SJSA1 (cell line): ENCODE results near the gene YY2. TPM values are rescaled to one million over a fixed set of nuclear protein-coding genes. Genes with fewer than 3 reads are reported as not detected.
"Not testable (repeated sequence)": the region's sequence is repeated elsewhere in the genome, so short reads cannot be mapped to it uniquely, and the experiment has no call there.

ENCODE experiments used
- DNase-seq, 2 experiments: peaks; one replicate each; pipeline ENCODE4 v3.0.0-alpha.2; 2015 to 2020; ENCODE audit warnings: low spot score in 2 of 2, low read depth in 1 of 2
- H3K27ac ChIP-seq: fragments of 250-450 bp; sonication (Bioruptor Pico); 2 replicates; pipeline ENCODE4 v1.5.1; 2020; ENCODE audit warnings: mild to moderate bottlenecking, moderate library complexity
- H3K27me3 ChIP-seq: fragments of 250-450 bp; sonication (Bioruptor Pico); replicated peaks from 2 replicates; pipeline ENCODE4 v1.5.1; 2020; ENCODE audit warnings: mild to moderate bottlenecking, moderate library complexity
- H3K36me3 ChIP-seq: fragments of 250-450 bp; sonication (Bioruptor Pico); 2 replicates; pipeline ENCODE4 v1.5.1; 2020; ENCODE audit warnings: mild to moderate bottlenecking
- H3K4me1 ChIP-seq: fragments of 250-450 bp; sonication (Bioruptor Pico); replicated peaks from 2 replicates; pipeline ENCODE4 v1.6.1; 2021; ENCODE audit warnings: mild to moderate bottlenecking
- H3K4me3 ChIP-seq: fragments of 250-450 bp; sonication (Bioruptor Pico); 2 replicates; pipeline ENCODE4 v1.5.1; 2020; ENCODE audit warnings: mild to moderate bottlenecking
- H3K9me3 ChIP-seq: fragments of 250-450 bp; sonication (Bioruptor Pico); replicated peaks from 2 replicates; pipeline ENCODE4 v1.5.1; 2020; ENCODE audit warnings: mild to moderate bottlenecking
- total RNA-seq: library from RNA; depleted of rRNA; stranded (reverse); fragments of >200 nt; shearing (Covaris generic); gene quantifications from 2 replicates; pipeline ENCODE4 v1.2.3, GENCODE V29; 2014

The YY2 gene
- total RNA-seq, 1 experiment from 2014 or later = 1.7 TPM

DNA sequence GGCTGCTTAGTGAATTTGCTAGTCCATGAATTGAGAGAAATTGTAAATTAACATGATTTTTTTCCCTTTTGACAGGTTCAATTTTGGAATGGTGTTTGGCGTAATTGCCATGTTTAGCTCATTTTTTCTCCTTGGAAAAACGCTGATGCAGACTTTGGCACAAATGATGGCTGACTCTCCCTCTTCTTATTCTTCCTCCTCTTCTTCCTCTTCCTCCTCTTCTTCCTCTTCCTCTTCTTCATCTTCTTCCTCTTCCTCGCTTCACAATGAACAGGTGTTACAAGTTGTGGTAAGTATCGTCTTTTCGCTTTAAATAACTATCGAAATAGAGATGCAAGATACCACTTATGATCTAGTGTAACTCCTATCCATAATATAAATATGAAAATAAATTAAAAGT, 10.7 kb upstream of the YY2 start:
- Histone ChIP-seq H3K27ac (no peak overlapping the region), H3K9me3 (no peaks in the 10 kb centered on the region), H3K36me3 (0 out of 2 replicates have a peak, but pooled peaks cover 3% of the 10 kb centered on the region), H3K4me3 (no peak overlapping the region), H3K4me1 (no peaks in the 10 kb centered on the region), H3K27me3 (no peaks in the 10 kb centered on the region)
- DNase-seq = no peak

DNA sequence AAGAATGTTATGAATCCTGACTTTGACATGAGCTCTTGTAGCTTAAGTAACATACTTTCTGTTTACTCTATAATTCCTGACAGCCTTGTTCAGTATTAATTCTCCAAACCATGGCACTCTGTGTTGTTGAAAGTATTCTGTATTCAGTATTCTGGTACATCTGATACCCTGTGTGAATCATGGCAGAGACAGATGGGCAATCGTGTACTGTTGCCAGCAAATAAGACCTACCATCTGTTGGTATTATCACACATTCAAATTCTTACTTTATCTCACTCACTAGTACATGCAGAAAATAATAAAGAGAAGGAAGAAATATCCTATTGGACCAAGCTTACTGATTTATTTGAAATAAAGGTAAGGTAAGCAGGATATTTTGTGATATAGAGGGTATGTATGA, 8.4 kb upstream of the YY2 start:
- Histone ChIP-seq H3K27me3 (no peaks in the 10 kb centered on the region), H3K36me3 (0 out of 2 replicates have a peak, but pooled peaks cover 3% of the 10 kb centered on the region), H3K4me3 (no peak overlapping the region), H3K4me1 (no peaks in the 10 kb centered on the region), H3K9me3 (no peaks in the 10 kb centered on the region), H3K27ac (no peak overlapping the region)
- no peak for DNase-seq

DNA sequence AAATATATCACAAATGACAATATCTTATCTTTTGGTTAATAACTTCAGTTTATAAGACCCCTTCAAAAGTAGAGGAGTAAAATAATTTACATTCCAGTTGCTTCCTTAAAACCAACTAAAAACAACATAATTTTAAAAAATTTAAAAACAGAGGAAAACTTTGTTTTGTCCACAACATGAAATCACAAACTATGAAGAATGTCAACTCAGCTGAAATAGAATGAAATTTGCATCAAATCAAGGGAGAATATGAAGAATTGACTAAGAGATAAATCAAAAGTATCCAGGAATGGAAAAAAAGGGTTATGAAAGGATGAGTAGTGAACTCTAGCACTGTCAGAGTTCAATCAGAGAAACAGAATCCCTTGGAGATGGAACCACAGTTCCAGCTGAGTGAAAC, 2.2 kb upstream of the YY2 start:
- H3K27me3 ChIP-seq = no peaks in the 10 kb centered on the region
- no peak overlapping the region for H3K27ac ChIP-seq
- H3K4me1 ChIP-seq = no peaks in the 10 kb centered on the region
- peaks cover 2% of the 10 kb centered on the region for H3K36me3 ChIP-seq
- H3K4me3 ChIP-seq = no peak overlapping the region
- DNase-seq = no peak
- no peaks in the 10 kb centered on the region for H3K9me3 ChIP-seq

DNA sequence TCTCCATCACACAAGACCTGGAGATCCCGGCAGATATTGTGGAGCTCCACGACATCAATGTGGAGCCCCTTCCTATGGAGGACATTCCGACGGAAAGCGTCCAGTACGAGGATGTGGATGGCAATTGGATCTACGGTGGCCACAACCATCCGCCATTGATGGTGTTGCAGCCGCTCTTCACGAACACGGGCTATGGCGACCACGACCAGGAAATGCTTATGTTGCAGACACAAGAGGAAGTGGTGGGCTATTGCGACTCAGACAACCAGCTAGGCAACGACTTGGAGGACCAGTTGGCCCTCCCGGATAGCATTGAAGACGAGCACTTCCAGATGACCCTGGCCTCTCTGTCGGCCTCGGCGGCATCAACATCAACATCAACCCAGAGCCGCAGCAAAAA, 717 bp downstream of the YY2 start:
- Histone ChIP-seq H3K27me3 (no peaks in the 10 kb centered on the region), H3K4me1 (no peaks in the 10 kb centered on the region), H3K4me3 (no peak overlapping the region), H3K9me3 (no peaks in the 10 kb centered on the region), H3K36me3 (peaks cover 2% of the 10 kb centered on the region), H3K27ac (no peak overlapping the region)
- DNase-seq = no peak

DNA sequence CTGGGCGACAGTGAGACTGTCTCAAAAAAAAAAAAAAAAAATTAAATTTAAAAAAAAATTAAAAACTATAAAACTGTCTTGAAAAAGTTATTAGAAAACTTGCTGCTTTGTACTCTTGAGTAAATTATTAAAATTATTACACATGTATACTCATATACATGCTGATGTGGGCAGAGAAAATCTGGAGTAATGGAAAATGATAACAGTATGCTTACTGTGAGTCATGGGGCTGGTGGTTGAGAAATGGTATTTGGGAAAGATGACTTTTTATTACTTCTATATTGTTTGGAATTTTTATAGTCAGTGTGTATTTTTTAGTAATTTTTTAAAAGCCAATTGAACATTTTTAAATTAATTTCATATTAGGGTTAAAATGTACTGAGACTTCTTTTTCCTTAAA, 7.5 kb downstream of the YY2 start:
- H3K36me3 ChIP-seq = no peaks in the 10 kb centered on the region
- no peak for DNase-seq
- H3K9me3 ChIP-seq = no peaks in the 10 kb centered on the region
- no peak overlapping the region for H3K27ac ChIP-seq
- H3K4me1 ChIP-seq = no peaks in the 10 kb centered on the region
- no peaks in the 10 kb centered on the region for H3K27me3 ChIP-seq
- no peak overlapping the region for H3K4me3 ChIP-seq

DNA sequence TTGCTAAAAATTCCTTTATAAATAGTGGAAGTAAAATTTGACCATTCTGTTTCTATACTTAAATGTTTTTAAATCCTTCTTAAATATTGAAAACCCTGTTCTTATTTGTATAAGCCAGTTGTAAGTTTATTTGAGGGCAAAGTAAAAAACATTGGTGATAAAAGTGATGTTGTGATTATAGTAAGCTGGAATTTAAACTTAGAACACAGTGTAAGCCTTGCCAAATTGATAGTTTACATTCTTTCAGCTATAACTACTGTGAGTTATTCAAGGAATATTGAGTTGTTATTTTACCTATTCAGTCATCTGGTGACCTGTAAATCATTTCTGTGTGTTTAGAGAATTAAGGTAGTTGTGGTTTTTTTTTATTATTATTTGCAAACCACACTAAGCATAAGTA, 9.6 kb downstream of the YY2 start:
- Histone ChIP-seq H3K9me3 (no peaks in the 10 kb centered on the region), H3K36me3 (no peaks in the 10 kb centered on the region), H3K27me3 (no peaks in the 10 kb centered on the region), H3K27ac (no peak overlapping the region), H3K4me3 (no peak overlapping the region), H3K4me1 (no peaks in the 10 kb centered on the region)
- no peak for DNase-seq

DNA sequence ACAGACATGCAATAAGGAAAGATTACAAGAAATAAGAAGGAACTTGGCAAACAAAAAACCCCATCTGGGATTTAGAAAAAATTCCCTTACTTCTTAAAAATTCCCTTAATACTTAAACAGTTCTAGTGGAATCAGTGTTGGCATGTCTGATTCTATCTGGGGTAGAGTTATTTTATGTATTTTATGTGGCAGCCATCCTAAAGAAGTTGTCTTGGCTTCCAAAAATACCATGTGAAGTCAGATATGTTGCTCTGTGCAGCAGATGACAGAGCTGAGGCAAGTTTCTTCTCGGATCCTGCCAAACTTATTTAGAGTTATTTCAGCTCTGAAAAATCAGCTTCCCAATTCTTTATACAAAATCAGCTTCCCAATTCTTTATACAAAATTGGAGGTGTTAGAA, 14.7 kb downstream of the YY2 start:
- no peak overlapping the region for H3K4me3 ChIP-seq
- H3K9me3 ChIP-seq = no peaks in the 10 kb centered on the region
- H3K4me1 ChIP-seq = no peaks in the 10 kb centered on the region; the same call in 1 of the 2 replicates
- no peak for DNase-seq
- H3K36me3 ChIP-seq = no peaks in the 10 kb centered on the region
- no peaks in the 10 kb centered on the region for H3K27me3 ChIP-seq
- no peak overlapping the region for H3K27ac ChIP-seq

DNA sequence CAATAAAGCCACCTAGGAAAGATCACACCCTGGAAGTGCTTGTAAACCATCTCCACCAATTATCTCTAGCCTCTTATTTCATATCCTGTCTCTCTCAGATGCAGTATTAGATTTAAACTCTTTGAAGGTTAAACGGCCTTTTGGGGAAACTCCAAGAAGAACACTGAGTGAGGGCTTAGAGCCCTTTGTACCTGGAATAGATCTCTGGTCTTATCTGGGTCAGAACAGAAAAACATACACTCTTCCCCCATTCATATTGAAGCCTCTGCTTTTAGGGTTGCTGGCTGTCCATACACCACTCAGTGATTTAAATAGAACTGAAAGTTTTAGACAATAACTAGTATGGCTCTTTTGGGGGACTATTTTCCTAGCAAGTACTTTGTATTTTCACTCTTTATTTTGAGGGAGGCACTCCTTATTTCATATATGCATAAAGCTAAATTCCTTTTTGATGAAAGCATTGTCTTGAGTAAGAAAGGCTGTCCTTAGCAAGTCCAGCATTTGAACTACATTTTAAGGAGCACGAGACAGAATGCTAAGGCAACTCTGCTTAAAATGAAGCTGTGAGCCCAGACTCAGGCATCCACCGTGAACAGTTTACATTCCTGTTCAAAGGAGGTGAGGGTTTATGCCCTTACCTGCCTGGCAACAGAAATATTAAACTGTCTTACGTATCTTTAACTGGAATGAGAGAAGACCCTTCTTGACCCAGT, 17.4 kb downstream of the YY2 start:
- Histone ChIP-seq H3K4me1 (no peaks in the 10 kb centered on the region; the same call in 1 of the 2 replicates), H3K27ac (no peak overlapping the region), H3K27me3 (no peaks in the 10 kb centered on the region), H3K36me3 (no peaks in the 10 kb centered on the region), H3K4me3 (no peak overlapping the region), H3K9me3 (no peaks in the 10 kb centered on the region)
- DNase-seq = no peak

DNA sequence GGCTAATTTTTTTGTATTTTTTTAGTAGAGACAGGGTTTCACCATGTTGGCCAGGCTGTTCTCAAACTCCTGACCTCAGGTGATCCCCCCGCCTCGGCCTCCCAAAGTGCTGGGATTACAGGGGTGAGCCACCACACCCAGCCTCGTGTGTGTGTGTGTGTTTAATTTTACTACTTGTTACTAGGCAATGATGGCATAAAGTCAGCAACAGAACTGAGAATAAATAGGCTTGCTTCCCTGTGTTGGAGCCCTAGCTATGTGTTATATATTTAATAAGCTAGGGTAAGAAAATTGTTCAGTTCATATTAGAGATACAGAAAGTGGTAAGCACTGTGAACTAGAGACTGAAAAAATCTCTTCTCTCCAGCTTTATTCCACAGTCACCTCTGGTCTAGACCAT, 18.4 kb downstream of the YY2 start:
- not testable (repeated sequence) for H3K27ac ChIP-seq, DNase-seq, H3K4me3 ChIP-seq

GRCh38 chrX:21875013-21875412, 19.2 kb downstream of the YY2 start:
- H3K27me3 ChIP-seq = no peaks in the 10 kb centered on the region
- H3K27ac ChIP-seq = no peak overlapping the region
- no peak for DNase-seq
- H3K36me3 ChIP-seq = no peaks in the 10 kb centered on the region
- H3K4me1 ChIP-seq = no peaks in the 10 kb centered on the region; the same call in 1 of the 2 replicates
- H3K4me3 ChIP-seq = no peak overlapping the region
- no peaks in the 10 kb centered on the region for H3K9me3 ChIP-seq

More for the DNA sequence above, 18.4 kb downstream of the YY2 start:
- H3K36me3 ChIP-seq, H3K9me3 ChIP-seq, H3K4me1 ChIP-seq, H3K27me3 ChIP-seq: not testable (repeated sequence)

DNA sequence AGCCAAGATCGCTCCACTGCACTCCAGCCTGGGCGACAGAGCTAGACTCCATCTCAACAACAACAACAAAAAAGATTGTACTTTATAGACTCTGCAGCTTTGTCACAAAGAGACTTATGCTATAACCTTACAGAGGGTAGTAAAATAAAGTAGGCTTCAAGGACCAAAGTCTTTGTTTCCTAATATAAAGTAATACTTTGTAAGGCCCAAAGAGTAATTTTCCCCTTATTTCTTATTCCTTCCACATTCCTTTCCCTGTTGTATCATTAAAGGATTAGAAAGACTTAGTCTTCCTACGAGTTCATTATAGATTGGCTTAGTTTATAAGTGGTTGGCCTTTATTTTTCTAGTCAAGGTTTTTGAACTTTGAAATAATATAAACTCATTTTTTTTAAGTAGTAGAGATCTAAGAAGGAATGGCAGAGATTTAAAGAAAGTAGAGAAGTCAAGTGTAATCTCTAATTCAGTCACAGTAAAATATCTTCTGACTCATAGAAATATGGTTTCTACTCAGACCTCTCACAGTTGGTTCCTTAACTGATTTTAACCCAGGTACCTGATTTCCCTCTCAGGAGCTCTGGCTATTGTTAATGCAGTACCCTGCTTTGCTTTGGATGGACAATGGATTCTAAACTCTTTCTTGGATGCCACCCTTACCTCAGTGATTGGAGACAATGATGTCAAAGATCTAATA, 26.2 kb downstream of the YY2 start:
- Histone ChIP-seq H3K9me3 (no peaks in the 10 kb centered on the region), H3K4me1 (no peaks in the 10 kb centered on the region), H3K27ac (no peak overlapping the region), H3K27me3 (no peaks in the 10 kb centered on the region), H3K4me3 (no peak overlapping the region), H3K36me3 (no peaks in the 10 kb centered on the region; the same call in 1 of the 2 replicates)
- no peak for DNase-seq

- Histone ChIP-seq H3K27ac (no peak overlapping the region), H3K4me1 (no peaks in the 10 kb centered on the region), H3K27me3 (no peaks in the 10 kb centered on the region), H3K4me3 (no peak overlapping the region), H3K36me3 (no peaks in the 10 kb centered on the region; the same call in 1 of the 2 replicates), H3K9me3 (no peaks in the 10 kb centered on the region)
- no peak for DNase-seq
Observed at GRCh38 chrX:21883258-21883657, 27.5 kb downstream of the YY2 start.

- Histone ChIP-seq H3K27me3 (no peaks in the 10 kb centered on the region), H3K27ac (no peak overlapping the region), H3K4me1 (no peaks in the 10 kb centered on the region), H3K9me3 (no peaks in the 10 kb centered on the region), H3K4me3 (no peak overlapping the region), H3K36me3 (no peaks in the 10 kb centered on the region; the same call in 1 of the 2 replicates)
- DNase-seq = peak in 1 of 2 experiments; percentile 5
Observed at GRCh38 chrX:21885568-21885967, 29.8 kb downstream of the YY2 start.

DNA sequence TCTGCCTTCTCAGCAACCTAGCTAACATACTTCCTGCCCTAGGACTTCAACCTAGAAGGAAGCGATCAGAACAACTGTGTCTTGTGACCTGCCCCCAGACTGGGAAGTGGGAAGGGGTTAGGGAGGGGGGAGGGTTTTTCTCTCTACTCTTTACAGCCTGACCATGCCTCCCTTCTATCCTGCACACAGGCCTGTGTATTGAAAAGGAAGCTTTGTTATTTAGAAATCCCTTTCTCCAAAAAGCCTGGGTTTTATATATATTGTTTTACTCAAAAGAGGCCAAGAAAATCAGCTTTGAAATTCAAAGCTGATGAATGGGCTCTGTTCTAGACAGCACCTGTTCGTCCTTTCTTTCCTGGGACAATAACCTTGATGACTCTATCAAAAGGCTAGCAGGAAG, 49.5 kb downstream of the YY2 start:
- no peaks in the 10 kb centered on the region for H3K9me3 ChIP-seq

More for the DNA sequence above, 49.5 kb downstream of the YY2 start:
- Histone ChIP-seq H3K27ac (no peak overlapping the region), H3K4me3 (no peak overlapping the region), H3K36me3 (no peaks in the 10 kb centered on the region), H3K4me1 (no peaks in the 10 kb centered on the region), H3K27me3 (no peaks in the 10 kb centered on the region)
- no peak for DNase-seq
